ENCODE results near the gene PRLR.

- no peak for TF ChIP-seq CTCF (IDR thresholded peaks at IDR 0.05 in 8 of 11, conservative IDR thresholded peaks at IDR 0.05 in 3 of 11)
- TF ChIP-seq POLR2A (IDR thresholded peaks at IDR 0.05) = no peak
Observed at GRCh38 chr5:35239476-35239875, 9.2 kb upstream of the PRLR start.
